Smooth muscle cell of bladder (primary cell): ENCODE data around the gene RPL38. TPM values are rescaled to one million over a fixed set of nuclear protein-coding genes. Genes with fewer than 3 reads are reported as not detected.

Source experiments
- total RNA-seq: library from RNA; depleted of rRNA; stranded (reverse); fragments of >200 nt; gene quantifications from 2 replicates; pipeline ENCODE4 v1.2.3, GENCODE V29; 2014

Gene RPL38
- total RNA-seq, result 4,517 and 4,794 TPM in 2 replicates

GRCh38 chr17:74203439-74204240 is at the start of gene RPL38:
TSS of gene RPL38 (plus strand) at chr17:74203678. CDS start at chr17:74203956, 278 bp downstream.

GRCh38 chr17:74212913-74213791 is 9.7 kb downstream of the RPL38 start, which contains the start of gene TTYH2:
TSS of gene TTYH2 (plus strand) at chr17:74213571. CDS start at chr17:74213588, 17 bp downstream.

Other genes starting within 250 kb of the RPL38 start
- gene TTYH2, start 9.9 kb downstream of the RPL38 start, total RNA-seq, result 2.4 and 2.9 TPM in 2 replicates
- gene DNAI2, start 70.6 kb downstream of the RPL38 start, total RNA-seq, result not detected in 2 replicates
- under 0.01 and 0.09 TPM in 2 replicates for gene KIF19, start 122.5 kb downstream of the RPL38 start, total RNA-seq
- gene BTBD17, start 158.2 kb downstream of the RPL38 start, total RNA-seq, result not detected in 2 replicates
- gene GPR142, start 163.8 kb downstream of the RPL38 start, total RNA-seq, result not detected in 2 replicates
- gene GPRC5C, start 228.4 kb downstream of the RPL38 start, total RNA-seq, result 10.7 and 10.9 TPM in 2 replicates